ENCODE data around the gene UTP25.

UTP25 gene

DNA sequence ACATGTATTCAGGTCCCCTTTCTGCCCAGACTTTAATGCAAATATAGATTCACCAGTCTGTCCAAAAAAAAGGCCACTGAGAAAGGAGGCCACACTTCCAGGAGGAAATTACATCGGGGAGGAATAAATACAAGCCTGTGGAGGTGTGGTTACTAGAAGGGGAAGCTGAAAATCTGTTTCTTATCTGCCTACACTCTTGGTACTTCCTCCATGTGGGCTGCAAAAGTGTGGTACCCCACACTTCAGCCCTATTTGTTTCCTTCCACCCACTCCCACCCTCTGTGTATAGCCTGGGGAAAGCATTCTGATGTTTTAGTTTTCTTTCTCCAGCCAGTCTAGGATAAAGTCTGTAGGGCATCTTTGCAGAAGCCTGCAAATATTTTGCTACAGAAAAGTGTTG is 38.4 kb downstream of the UTP25 start:
- ATAC-seq: no peak
- TF ChIP-seq RARB (CRISPR knock-in tag; IDR thresholded peaks at IDR 0.05): no peak
- TF ChIP-seq, protein P1, sequence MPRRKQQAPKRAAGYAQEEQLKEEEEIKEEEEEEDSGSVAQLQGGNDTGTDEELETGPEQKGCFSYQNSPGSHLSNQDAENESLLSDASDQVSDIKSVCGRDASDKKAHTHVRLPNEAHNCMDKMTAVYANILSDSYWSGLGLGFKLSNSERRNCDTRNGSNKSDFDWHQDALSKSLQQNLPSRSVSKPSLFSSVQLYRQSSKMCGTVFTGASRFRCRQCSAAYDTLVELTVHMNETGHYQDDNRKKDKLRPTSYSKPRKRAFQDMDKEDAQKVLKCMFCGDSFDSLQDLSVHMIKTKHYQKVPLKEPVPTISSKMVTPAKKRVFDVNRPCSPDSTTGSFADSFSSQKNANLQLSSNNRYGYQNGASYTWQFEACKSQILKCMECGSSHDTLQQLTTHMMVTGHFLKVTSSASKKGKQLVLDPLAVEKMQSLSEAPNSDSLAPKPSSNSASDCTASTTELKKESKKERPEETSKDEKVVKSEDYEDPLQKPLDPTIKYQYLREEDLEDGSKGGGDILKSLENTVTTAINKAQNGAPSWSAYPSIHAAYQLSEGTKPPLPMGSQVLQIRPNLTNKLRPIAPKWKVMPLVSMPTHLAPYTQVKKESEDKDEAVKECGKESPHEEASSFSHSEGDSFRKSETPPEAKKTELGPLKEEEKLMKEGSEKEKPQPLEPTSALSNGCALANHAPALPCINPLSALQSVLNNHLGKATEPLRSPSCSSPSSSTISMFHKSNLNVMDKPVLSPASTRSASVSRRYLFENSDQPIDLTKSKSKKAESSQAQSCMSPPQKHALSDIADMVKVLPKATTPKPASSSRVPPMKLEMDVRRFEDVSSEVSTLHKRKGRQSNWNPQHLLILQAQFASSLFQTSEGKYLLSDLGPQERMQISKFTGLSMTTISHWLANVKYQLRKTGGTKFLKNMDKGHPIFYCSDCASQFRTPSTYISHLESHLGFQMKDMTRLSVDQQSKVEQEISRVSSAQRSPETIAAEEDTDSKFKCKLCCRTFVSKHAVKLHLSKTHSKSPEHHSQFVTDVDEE (CRISPR knock-in tag; IDR thresholded peaks at IDR 0.05): no peak

DNA sequence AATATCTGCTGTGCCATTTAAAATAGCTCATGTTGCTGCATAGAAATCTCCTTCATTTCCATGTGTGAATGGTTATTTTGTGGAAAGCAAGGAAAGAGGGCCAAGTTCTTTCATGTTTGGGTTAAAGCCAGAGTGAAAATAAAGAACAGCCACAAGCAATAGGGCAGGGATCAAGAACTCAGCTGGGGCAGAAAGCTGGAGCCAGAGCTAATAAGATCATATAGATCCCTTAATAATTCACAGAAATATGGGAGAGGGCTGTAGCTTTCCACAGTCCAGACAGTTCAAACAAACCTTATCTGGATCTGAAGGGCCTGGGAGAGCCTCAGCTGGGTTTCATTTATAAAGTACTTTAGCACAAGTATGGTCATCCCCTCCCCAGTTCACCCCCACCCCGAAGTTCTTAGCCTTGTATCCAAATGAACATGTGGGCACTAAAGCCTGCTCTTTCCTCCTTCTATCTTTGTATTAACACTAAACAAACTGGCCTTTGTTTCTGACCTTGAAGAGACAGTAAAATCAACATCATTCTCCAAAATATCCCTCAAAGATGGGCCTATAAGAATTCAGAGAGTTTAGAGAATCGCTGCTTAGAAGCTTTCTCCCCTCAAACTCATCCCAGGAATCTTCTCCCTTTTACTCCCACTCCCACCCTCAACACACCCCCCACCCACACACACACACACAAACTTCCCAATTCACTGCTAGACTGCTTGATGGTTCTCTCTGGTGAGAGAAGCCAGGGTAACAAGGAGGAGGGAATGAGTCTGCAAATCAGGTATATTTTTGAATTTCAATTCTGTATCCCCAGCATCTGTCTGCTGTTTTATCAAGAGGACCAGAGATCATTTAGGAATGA is 41.7 kb downstream of the UTP25 start:
- no peak for TF ChIP-seq SNAI2 (CRISPR knock-in tag; IDR thresholded peaks at IDR 0.05)
- TF ChIP-seq ZFP30 (CRISPR knock-in tag; IDR thresholded peaks at IDR 0.05): no peak
- TF ChIP-seq, protein P2, sequence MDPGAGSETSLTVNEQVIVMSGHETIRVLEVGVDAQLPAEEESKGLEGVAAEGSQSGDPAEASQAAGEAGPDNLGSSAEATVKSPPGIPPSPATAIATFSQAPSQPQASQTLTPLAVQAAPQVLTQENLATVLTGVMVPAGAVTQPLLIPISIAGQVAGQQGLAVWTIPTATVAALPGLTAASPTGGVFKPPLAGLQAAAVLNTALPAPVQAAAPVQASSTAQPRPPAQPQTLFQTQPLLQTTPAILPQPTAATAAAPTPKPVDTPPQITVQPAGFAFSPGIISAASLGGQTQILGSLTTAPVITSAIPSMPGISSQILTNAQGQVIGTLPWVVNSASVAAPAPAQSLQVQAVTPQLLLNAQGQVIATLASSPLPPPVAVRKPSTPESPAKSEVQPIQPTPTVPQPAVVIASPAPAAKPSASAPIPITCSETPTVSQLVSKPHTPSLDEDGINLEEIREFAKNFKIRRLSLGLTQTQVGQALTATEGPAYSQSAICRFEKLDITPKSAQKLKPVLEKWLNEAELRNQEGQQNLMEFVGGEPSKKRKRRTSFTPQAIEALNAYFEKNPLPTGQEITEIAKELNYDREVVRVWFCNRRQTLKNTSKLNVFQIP (CRISPR knock-in tag; IDR thresholded peaks at IDR 0.05; ENCODE audit: borderline replicate concordance, low read depth): no peak
- no peak for TF ChIP-seq OSR1 (CRISPR knock-in tag; IDR thresholded peaks at IDR 0.05)
- TF ChIP-seq, protein P3, sequence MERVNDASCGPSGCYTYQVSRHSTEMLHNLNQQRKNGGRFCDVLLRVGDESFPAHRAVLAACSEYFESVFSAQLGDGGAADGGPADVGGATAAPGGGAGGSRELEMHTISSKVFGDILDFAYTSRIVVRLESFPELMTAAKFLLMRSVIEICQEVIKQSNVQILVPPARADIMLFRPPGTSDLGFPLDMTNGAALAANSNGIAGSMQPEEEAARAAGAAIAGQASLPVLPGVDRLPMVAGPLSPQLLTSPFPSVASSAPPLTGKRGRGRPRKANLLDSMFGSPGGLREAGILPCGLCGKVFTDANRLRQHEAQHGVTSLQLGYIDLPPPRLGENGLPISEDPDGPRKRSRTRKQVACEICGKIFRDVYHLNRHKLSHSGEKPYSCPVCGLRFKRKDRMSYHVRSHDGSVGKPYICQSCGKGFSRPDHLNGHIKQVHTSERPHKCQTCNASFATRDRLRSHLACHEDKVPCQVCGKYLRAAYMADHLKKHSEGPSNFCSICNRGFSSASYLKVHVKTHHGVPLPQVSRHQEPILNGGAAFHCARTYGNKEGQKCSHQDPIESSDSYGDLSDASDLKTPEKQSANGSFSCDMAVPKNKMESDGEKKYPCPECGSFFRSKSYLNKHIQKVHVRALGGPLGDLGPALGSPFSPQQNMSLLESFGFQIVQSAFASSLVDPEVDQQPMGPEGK (CRISPR knock-in tag; IDR thresholded peaks at IDR 0.05; ENCODE audit: borderline replicate concordance): no peak
- ATAC-seq: peak; percentile 32

DNA sequence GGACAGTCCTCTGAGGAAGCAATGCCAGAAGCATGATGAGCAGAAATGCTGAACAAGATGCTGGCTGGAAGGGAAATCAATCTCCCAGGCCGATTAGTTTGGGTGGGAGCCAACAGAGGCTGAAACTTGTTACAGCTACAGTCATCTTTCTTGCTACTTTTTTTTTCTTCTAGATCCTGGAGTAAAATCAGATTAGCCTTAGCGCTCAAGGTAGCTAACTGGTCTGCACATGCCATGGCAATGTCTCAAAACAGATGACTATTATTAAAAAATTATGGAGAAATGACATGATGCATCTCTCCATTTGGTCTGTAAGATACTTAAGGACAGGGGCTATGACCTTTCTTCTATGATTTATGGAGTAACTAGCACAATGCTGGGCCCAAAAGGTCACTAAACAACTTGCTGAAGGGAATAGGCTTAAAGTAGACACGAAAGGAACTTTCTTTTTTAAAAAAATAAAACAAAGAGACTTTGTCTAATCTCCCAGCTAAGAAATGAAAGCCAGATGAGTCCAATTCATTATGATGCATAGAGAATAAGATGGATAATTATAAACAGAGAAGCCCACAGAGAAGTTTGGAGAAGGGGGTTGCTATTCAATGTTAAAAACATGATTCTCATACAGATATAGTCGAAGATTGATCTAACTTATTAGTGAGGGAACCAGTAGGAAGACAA is 42.5 kb downstream of the UTP25 start:
- peak; percentile 83 for ATAC-seq
- no peak for TF ChIP-seq ESRRG (CRISPR knock-in tag; IDR thresholded peaks at IDR 0.05)
- TF ChIP-seq, protein P1 (CRISPR knock-in tag; IDR thresholded peaks at IDR 0.05): peak; percentile 28; the same call in 1 of the 2 replicates
- TF ChIP-seq, protein P4, sequence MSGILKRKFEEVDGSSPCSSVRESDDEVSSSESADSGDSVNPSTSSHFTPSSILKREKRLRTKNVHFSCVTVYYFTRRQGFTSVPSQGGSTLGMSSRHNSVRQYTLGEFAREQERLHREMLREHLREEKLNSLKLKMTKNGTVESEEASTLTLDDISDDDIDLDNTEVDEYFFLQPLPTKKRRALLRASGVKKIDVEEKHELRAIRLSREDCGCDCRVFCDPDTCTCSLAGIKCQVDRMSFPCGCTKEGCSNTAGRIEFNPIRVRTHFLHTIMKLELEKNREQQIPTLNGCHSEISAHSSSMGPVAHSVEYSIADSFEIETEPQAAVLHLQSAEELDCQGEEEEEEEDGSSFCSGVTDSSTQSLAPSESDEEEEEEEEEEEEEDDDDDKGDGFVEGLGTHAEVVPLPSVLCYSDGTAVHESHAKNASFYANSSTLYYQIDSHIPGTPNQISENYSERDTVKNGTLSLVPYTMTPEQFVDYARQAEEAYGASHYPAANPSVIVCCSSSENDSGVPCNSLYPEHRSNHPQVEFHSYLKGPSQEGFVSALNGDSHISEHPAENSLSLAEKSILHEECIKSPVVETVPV (CRISPR knock-in tag; IDR thresholded peaks at IDR 0.05): no peak
- TF ChIP-seq GLIS3 (CRISPR knock-in tag; IDR thresholded peaks at IDR 0.05): no peak
- TF ChIP-seq ZFP3 (CRISPR knock-in tag; IDR thresholded peaks at IDR 0.05): no peak
- no peak for TF ChIP-seq PPARA (CRISPR knock-in tag; IDR thresholded peaks at IDR 0.05; ENCODE audit: borderline replicate concordance)
- TF ChIP-seq, protein P3 (CRISPR knock-in tag; IDR thresholded peaks at IDR 0.05; ENCODE audit: borderline replicate concordance): no peak
- TF ChIP-seq ARNTL (CRISPR knock-in tag; IDR thresholded peaks at IDR 0.05; ENCODE audit: borderline replicate concordance, low read depth): no peak
- TF ChIP-seq ZNF70 (CRISPR knock-in tag; IDR thresholded peaks at IDR 0.05): no peak
- peak; percentile 92; the same call in 1 of the 2 replicates for TF ChIP-seq ZC3H10 (CRISPR knock-in tag; IDR thresholded peaks at IDR 0.05)
- TF ChIP-seq, protein P2 (CRISPR knock-in tag; IDR thresholded peaks at IDR 0.05; ENCODE audit: borderline replicate concordance, low read depth): no peak; the same call in 1 of the 2 replicates
- no peak for TF ChIP-seq OSR1 (CRISPR knock-in tag; IDR thresholded peaks at IDR 0.05)
- no peak for TF ChIP-seq ZNF565 (CRISPR knock-in tag; conservative IDR thresholded peaks at IDR 0.05; ENCODE audit: low read depth)
- no peak for TF ChIP-seq ISL1 (CRISPR knock-in tag; IDR thresholded peaks at IDR 0.05)
- peak; percentile 90 for TF ChIP-seq TOX (CRISPR knock-in tag; IDR thresholded peaks at IDR 0.05; ENCODE audit: borderline replicate concordance)
- no peak for TF ChIP-seq ZFP30 (CRISPR knock-in tag; IDR thresholded peaks at IDR 0.05)
- peak; percentile 94 for TF ChIP-seq TCF4 (CRISPR knock-in tag; IDR thresholded peaks at IDR 0.05; ENCODE audit: borderline replicate concordance)
- TF ChIP-seq ZNF8 (CRISPR knock-in tag; IDR thresholded peaks at IDR 0.05): no peak
- no peak for TF ChIP-seq SNAI2 (CRISPR knock-in tag; IDR thresholded peaks at IDR 0.05)
- no peak for TF ChIP-seq BACH2 (CRISPR knock-in tag; IDR thresholded peaks at IDR 0.05; ENCODE audit: borderline replicate concordance)
